Osteocyte (in vitro differentiated cells): ENCODE measurements around the gene ANKRD28. TPM values are rescaled to one million over a fixed set of nuclear protein-coding genes. Genes with fewer than 3 reads are reported as not detected.
"Not testable (repeated sequence)": the region's sequence is repeated elsewhere in the genome, so short reads cannot be mapped to it uniquely, and the experiment has no call there.

Experiments
- DNase-seq: peaks from one replicate; pipeline ENCODE4 v3.0.0; 2021; ENCODE audit warnings: mixed read lengths; ENCODE audit not compliant: unreplicated experiment; ENCODE audit errors: extremely low spot score
- H3K27ac Mint-ChIP-seq: one replicate; pipeline ENCODE4 v1.8.0; 2021; ENCODE audit warnings: mild to moderate bottlenecking, mixed read lengths; ENCODE audit not compliant: unreplicated experiment
- H3K27me3 Mint-ChIP-seq: one replicate; pipeline ENCODE4 v1.8.0; 2021; ENCODE audit warnings: mixed read lengths; ENCODE audit not compliant: unreplicated experiment
- H3K36me3 Mint-ChIP-seq: one replicate; pipeline ENCODE4 v1.8.0; 2021; ENCODE audit warnings: mixed read lengths; ENCODE audit not compliant: unreplicated experiment
- H3K4me1 Mint-ChIP-seq: one replicate; pipeline ENCODE4 v1.8.0; 2021; ENCODE audit warnings: mixed read lengths; ENCODE audit not compliant: unreplicated experiment
- H3K4me3 Mint-ChIP-seq: one replicate; pipeline ENCODE4 v1.8.0; 2021; ENCODE audit warnings: mild to moderate bottlenecking, moderate library complexity, mixed read lengths; ENCODE audit not compliant: unreplicated experiment
- H3K9me3 Mint-ChIP-seq: one replicate; pipeline ENCODE4 v1.8.0; 2021; ENCODE audit warnings: mixed read lengths; ENCODE audit not compliant: unreplicated experiment
- CTCF ChIP-seq: fragments of 200-600 bp; sonication (generic); IDR thresholded peaks from 2 replicates; pipeline ENCODE4 v1.5.0; 2021; ENCODE audit warnings: antibody characterized with exemption, mild to moderate bottlenecking, moderate library complexity
- total RNA-seq: library from RNA; stranded (reverse); gene quantifications from 2 replicates; pipeline ENCODE4 v1.2.1, GENCODE V29; 2021

The ANKRD28 gene
- total RNA-seq, 1 donor from 2014 or later: 151 TPM

DNA sequence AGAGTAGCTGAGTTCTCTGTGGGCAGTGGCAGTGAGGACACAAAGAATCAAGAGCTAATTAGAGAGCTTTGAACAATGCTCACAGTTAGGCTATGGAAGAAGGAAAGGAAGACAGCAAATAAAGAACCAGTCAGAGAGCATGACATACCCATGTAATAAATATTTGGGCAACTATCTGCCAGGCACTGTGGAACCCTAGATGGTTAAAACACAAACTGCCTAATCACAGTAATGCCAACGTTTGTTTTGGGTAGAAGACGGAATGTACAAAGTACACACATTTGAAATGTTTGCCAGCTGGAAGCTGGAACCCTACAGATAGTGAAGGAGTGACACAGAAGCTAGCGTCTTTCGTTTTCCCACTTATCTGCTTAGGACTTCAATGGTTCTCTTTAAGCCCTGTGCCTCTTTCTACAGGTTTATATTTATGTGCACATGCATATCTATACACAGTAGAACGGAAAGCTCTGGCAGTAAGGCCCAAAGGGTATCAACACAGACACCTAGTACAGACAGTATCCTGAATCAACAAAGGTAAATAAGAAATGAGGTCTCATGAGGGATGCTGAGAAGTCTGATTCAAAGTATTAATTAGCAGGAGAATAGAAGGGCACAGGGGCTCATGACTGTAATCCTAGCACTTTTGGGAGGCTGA lies 44.6 kb downstream of the ANKRD28 start:
- peaks cover 43% of the 10 kb centered on the region for H3K36me3 Mint-ChIP-seq
- DNase-seq: no peak
- peaks cover 8% of the 10 kb centered on the region for H3K9me3 Mint-ChIP-seq
- H3K27me3 Mint-ChIP-seq: no peaks in the 10 kb centered on the region
- TF ChIP-seq CTCF: no peak
- H3K27ac Mint-ChIP-seq: peak overlapping the region; percentile 85
- peaks cover 71% of the 10 kb centered on the region for H3K4me1 Mint-ChIP-seq
- peak overlapping the region; percentile 26 for H3K4me3 Mint-ChIP-seq

DNA sequence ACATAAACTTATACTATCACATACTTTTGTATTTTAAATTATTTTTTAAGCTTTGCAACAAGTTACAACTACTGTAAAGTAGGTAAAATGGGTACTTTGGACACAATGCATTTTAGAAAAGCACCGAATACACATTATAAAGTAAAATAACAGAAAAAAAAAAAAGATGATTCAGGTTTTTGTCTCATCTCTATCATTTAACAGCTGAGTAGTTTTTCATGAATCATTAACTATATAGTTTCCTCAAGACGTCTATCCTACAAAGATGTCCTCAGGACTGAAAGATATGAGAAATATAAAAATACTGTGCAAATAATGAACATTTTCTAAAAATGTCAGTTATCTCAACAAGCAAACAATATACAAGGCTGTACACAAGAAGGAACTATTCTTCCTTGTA lies 46.9 kb downstream of the ANKRD28 start:
- Mint-ChIP-seq H3K4me1 (peaks cover 67% of the 10 kb centered on the region), H3K27me3 (no peaks in the 10 kb centered on the region), H3K4me3 (no peak overlapping the region), H3K27ac (peak overlapping the region; percentile 86), H3K9me3 (peaks cover 16% of the 10 kb centered on the region), H3K36me3 (peaks cover 53% of the 10 kb centered on the region)
- no peak for TF ChIP-seq CTCF
- no peak for DNase-seq

GRCh38 chr3:15750143-15750542 lies 47.6 kb downstream of the ANKRD28 start:
- H3K4me3 Mint-ChIP-seq: no peak overlapping the region
- H3K27me3 Mint-ChIP-seq: no peaks in the 10 kb centered on the region
- H3K4me1 Mint-ChIP-seq: peaks cover 62% of the 10 kb centered on the region
- DNase-seq: no peak
- TF ChIP-seq CTCF: no peak
- peaks cover 18% of the 10 kb centered on the region for H3K9me3 Mint-ChIP-seq
- peaks cover 54% of the 10 kb centered on the region for H3K36me3 Mint-ChIP-seq
- H3K27ac Mint-ChIP-seq: peak overlapping the region; percentile 86

DNA sequence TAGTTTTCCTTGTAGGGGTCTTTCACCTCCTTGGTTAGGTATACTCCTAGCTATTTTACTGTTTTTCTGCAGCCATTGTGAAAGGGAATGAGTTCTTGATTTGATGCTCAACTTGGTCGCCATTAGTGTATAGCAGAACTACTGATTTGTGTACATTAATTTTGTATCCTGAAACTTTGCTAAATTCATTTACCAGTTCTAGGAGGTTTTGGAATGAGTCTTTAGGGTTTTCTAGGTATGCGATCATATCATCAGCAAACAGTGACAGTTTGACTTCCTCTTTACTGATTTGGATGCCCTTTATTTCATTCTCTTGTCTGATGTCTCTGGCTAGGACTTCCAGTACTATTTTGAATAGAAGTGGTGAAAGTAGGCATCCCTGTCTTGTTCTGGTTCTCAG lies 51.9 kb downstream of the ANKRD28 start:
- DNase-seq, H3K27ac Mint-ChIP-seq, H3K4me3 Mint-ChIP-seq, H3K27me3 Mint-ChIP-seq: not testable (repeated sequence)
- H3K36me3 Mint-ChIP-seq: peaks cover 54% of the 10 kb centered on the region
- H3K4me1 Mint-ChIP-seq: peaks cover 31% of the 10 kb centered on the region
- peaks cover 18% of the 10 kb centered on the region for H3K9me3 Mint-ChIP-seq

DNA sequence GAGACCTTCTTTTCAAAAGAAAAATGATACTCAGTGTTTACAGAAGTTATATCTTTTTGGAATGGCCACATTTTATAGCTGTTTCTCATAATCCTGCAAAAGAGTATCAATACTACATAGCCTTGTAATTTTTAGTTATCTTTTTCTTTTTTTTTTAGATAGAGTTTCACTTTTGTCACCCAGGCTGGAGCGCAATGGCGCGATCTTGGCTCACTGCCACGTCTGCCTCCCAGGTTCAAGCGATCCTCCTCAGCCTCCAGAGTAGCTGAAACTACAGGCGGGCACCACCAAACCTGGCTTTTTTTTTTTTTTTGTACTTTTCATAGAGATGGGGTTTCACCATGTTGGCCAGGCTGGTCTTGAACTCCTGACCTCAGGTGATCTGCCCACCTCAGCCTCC lies 53.6 kb downstream of the ANKRD28 start:
- peak overlapping the region; percentile 18 for H3K27ac Mint-ChIP-seq
- no peak for TF ChIP-seq CTCF
- no peak for DNase-seq
- no peaks in the 10 kb centered on the region for H3K27me3 Mint-ChIP-seq
- peaks cover 56% of the 10 kb centered on the region for H3K36me3 Mint-ChIP-seq
- H3K9me3 Mint-ChIP-seq: peaks cover 20% of the 10 kb centered on the region
- peaks cover 17% of the 10 kb centered on the region for H3K4me1 Mint-ChIP-seq
- H3K4me3 Mint-ChIP-seq: no peak overlapping the region
